ENCODE measurements around the gene TMEM119.
"Not testable (repeated sequence)": the region's sequence is repeated elsewhere in the genome, so short reads cannot be mapped to it uniquely, and the experiment has no call there.

TMEM119 gene

DNA sequence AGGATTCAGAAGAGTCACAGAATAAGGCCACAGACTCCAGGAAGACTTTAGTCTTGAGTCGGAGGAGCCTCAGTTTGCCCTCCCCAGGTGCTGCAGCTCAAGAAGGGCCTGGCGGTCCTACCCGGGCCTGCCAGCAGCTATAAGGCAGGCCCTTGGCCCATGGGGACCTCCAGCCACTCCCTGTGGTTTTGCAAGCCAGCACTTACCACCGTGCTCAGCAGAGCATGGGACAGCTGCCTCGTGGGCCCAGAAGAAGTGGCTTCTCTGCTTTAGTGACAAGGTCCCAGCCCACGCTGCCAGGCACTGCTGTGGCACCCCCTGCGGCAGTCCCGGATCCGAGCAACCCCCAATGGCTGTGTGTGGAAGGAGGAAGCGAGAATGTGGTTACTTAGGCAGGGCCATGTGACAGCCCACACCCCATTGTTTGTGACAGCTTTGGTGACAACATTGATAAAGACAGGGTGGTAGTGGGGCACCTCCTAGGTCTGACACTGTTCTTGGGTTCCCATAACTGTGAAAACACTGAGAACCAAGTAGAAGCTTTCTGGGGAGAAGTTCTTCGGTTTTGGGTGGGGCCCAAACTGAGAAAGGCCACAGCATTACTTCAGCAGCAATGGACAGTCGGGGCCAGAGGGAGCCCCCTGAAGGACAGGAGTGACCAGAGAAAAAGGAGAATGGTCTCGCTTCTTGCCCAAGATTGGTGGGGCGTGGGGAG lies 35.8 kb upstream of the TMEM119 start, which contains the start of gene SELPLG:
SELPLG (minus strand) TSS at position 361 of the 715 bp plus-strand sequence. CDS start 9,587 bp downstream, outside the sequence.
- DNase-seq: peak; percentile 92

DNA sequence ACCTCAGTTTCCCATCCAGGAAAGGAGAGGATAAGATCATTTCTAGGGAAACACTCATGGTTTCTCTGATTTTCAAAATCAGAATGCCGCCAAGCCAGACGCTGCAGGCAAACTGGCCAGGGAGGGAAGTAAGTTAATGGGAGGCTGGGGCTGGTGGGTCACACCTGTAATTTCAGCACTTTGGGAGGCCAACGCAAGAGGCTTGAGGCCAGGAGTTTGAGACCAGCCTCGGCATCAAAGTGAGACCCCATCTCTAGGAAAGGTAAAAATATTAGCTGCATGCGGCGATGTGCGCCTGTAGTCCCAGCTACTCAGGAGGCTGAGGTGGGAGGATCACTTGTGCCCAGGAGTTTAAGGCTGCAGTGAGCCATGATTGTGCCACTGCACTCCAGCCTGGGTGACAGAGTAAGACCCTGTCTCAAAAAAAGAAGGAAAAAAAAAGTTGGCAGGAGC lies 35.2 kb upstream of the TMEM119 start:
- DNase-seq: no peak

DNA sequence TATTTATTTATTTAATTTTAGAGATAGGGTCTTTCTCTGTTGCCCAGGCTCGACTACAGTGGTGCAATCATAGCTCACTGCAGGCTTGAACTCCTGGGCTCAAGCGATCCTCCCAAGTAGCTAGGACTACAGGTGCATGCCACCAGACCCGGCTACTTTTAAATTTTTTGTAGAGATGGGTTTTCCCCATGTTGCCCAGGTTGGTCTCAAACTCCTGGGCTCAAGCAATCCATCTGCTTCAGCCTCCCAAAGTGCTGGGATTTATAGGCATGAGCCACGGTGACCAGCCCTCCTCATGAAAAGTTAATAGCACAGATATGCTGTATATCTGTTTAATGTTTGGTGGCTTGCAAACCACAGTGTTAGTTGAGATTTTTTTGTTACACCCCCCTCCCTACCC lies 33.4 kb upstream of the TMEM119 start:
- DNase-seq: not testable (repeated sequence)

DNA sequence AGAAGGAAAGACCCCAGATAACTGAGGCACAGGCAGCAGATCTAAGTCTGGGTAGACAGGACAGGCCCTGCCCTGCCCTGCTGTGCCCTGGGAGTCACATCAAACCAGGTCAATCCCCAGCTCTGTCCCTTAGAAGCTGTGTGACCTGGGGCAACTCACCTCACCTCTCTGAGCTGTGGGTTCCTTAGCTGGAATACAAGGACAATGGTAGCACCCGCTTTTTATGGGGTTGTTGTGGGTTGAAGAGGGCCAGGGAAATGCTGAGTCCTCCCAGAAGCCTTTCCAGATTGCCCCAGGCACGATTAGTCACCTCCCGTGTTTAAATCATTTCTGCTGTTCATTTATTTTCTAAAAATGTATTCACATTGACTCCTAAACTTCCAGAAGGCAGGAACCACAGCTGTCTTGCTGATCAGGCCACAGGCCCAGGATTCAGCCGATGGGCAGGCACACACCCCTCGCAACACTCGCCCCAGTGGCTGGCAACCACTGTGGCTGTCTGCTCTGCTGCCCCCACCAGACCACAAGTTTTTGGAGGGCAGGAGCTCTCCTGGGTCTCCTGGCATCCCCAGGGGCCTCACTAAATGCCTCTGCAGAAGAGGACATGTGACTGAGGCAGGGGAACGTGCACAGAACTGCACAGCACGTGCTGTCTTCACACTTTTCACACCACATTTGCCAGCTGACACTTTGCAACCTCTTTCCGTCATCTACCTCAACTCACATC lies 32.8 kb upstream of the TMEM119 start:
- peak; percentile 89 for DNase-seq

DNA sequence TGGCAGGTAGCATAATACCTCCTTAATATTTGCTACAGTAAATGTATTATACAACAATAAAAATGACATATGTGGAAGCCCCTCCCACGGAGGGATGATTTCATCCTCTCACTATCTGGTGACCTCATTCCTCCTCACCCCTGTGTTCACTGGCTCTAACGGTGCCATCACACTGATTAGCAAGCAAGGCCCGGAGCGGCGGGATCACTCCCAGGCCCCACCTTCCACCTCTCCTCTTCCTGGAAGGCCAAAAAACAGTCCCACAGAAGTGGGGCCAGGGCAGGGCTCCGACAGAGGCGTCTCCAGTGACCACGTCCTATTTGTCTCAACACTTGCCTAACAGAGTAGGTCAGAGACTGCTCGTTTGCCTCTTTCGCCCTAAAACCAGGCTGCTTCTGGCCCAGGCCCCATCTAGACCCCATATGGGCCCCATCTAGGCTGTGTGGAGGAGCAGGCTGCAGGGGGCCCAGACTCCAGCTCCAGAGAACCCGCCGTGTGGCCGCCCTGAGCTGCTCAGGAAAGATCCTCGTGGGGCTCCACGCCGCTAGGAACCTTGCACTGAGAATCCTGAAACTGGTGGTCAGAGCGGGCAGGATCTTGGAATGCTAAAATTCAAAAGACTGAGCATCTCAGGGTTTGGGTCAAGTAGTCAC lies 32.1 kb upstream of the TMEM119 start:
- DNase-seq: peak; percentile 68

DNA sequence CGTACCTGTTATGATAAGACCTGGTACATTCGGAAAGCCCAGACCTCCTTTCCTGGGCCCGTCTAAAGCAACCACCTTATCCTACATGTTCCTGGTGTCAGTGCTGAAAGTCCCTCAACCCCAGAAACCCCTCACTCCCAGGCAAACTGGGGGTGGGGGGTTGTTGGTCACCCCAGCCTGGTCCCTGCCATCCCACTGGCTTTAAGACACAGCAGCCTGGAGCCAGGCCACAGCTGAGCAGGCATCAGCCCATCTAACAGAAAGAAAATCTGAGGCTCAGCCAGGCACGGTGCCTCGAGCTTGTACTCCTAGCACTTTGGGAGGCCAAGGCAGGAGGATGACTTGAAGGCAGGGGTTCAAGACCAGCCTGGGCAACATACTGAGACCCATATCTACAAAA lies 31.3 kb upstream of the TMEM119 start:
- no peak for DNase-seq

DNA sequence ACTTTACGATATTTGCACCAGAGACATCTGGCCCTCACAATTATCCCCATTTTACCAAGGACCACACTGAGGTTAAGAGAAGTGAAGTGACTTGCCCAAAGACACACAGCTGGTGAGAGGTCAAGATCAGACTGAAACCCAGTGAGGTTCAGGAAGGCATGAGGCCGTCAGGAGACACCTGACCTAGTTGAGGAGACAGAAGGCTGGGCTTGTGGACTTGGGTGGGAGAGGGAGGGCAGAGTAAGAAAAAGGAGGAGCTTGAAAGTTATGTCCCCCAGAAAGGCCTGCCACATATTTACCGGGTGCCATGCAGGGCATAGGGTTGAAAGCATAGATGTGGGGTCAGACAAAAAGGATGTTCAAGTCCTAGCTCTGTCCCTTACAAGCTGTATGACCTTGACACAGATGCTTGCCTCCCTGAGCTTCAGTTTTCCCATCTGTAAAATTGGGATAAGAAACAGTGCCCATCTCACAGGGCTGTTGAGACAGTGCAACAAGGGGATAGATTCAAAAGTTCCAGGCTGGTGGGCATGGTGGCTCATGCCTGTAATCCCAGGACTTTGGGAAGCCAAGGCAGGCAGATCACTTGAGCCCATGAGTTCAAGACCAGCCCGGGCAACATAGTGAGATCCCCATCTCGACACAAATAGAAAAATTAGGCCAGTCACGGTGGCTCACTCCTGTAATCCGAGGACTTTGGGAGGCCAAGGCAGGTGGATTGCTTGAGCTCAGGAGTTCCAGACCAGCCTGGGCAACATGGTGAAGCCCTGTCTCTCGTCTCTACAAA lies 29.4 kb upstream of the TMEM119 start:
- no peak for DNase-seq

DNA sequence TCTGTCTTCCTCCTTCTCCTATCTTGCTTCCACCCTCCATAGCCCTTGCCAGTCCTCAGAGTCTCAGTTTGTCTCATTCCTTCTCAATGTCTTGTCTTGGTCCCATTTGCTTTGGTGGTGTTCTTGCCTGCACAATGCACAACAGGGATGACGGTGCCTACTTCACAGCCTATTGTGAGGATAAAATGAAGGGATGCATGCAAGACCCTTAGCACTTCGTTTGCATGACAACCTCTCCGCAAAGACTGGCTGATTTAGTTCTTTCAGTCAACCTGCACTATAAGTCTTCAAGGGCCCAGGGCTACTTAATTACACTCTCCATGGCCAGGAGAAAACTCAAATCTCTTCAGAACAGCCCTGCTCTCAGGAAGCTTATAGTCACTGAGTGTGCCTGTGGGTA lies 27.3 kb upstream of the TMEM119 start:
- DNase-seq: no peak

DNA sequence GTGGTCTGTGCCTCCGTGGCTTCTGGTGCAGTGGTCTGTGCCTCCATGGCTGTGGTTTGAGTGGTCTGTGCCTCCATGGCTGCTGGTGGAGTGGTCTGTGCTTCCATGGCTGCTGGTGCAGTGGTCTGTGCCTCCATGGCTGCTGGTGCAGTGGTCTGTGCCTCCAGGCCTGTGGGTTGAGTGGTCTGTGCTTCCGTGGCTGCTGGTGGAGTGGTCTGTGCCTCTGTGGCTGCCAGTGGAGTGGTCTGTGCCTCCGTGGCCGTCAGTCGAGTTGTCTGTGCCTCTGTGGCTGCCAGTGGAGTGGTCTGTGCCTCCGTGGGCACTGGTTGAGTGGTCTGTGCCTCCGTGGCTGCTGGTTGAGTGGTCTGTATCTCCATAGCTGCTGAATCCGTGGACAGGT lies 25.7 kb upstream of the TMEM119 start:
- no peak for DNase-seq

DNA sequence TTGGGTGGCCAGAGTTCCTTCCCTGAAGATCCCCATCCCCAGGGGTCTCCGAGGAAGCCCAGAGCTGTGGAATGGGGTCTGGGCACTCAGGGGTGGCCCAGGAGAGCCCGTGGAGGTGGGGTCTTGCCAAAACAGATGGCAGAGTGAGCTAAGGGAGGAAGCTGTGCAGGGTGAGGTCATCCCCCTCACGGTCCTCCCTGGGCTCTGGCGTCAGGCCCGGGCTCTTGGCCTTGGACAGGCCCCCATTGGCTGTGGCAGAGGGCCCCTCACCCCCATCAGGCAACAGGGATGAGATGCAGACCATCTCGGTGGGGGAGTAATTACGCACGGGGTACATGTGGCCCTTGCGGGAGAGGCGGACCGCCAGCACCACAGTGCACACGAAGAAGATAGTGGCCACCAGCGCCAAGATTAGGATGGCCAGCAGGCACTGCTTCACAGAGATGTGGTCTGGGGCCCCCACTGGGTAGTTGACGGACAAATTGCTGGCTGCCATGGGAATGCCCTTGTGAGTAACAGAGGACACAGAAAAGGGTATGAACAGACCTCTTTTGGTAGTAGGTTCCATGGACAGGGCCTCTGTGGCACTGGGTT lies 25.1 kb upstream of the TMEM119 start:
- DNase-seq: no peak

DNA sequence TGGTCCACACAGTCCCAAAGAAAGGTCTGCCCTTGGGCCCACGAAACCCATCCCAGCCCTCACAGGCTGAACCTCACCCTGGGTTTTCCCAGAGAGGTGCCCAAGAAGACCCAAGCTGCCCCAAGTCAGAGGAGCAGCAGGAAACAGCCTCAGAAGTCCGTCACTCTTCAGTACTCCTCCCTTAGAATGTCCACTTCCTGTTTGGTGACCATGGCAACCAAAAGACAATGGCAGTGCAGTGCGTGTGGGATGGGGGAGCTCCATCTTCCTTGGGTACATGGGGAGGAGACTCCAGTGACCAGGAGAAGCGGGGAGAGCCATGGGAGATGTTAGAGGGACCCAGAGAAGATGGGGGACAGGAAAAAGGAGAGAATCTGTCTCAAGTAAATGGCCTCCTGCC lies 24.5 kb upstream of the TMEM119 start:
- no peak for DNase-seq

DNA sequence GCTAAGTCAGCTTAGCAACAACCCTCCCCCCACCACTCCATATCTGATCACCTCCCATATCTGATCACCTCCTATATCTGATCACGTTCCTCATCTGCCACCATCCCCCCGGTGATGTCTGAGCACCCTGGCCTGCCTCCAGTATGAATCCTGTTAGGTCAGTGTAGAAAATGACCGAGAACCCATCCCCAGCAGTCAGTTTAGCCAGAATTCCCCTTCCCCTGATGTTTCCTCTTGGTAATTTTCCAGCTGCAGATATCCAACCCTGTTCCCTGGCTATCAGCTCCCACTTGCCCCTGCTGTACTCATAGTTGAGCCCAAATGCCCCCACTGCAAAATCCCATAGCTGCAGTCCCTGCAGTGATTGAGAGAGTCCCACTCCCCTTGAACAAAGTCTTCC lies 23.3 kb upstream of the TMEM119 start:
- DNase-seq: no peak

DNA sequence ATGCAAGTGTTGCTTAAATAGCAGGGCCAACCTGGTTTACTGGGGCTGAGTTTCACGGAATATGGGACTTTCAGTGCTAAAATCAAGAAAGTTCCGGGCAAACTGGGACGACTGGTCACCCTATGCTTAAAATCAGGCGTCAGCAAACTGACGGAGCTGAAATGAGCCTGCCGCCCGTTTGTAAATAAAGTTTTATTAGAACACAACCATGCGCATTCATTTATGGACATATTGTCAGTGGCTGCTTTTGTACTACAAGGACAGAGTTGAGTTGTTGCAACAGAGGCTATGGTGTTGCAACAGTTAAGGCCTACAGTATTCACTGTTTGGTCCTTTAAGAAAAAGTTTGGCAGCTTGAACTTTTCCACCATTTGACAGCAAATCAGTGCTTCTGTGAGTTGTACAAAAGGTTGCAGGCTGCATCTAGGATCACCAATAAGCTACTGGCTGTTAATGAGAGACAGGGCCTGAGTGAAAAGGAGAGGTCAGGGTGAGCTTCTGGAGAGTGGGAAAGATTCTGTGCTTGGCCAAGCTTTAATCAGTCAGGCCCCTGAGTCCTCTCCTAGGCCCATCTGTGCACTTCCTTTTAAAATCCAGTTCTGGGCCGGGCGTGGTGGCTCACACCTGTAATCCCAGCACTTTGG lies 22.5 kb upstream of the TMEM119 start:
- peak; percentile 40 for DNase-seq

DNA sequence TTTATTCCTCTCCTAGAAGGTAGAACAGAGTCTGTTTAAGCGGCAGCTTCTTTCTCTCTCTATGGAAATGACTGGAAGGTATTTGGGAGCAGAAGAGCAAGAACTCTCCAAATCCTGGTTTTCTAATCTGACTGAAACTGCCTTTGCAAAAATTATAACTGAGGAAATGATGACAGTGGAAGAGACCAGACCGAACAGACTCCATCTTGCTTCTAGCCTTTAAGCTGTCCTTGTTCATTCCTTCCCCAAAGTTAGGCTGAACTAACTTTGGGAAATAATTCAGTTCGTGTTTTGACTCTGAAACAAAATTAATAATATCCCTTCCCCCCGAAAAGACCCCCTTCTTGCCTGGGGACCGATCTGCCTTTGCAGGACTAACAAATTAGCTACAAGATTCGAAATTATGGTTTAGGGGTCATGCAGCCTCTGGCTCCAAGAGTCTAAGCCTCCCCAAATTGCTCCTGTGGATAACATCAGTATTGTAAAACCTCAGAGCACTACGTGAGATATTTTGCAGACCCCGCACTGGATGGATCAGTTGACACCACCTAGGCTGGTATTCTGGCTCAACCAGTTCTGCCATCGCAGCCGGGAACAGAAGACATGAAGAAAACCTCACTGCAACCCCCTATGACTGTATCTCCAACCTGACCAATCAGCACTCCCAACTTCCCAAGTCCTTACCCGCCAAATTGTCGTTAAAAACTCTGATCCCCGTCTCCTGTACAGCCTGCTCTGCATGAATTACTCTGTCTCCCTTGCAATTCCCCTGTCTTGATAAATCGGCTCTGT lies 21.7 kb upstream of the TMEM119 start:
- DNase-seq: no peak

DNA sequence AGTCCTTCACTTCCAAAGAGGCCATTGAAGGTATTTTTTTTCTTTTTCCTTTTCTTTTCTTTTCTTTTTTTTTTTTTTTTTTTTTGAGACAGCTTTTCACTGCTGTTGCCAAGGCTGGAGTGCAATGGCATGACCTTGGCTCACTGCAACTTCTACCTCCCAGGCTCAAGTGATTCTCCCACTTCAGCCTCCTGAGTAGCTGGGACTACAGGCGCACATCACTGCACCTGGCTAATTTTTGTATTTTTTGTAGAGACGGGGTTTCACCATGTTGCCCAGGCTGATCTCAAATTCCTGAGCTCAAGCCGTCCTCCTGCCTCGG lies 21.0 kb upstream of the TMEM119 start:
- not testable (repeated sequence) for DNase-seq

DNA sequence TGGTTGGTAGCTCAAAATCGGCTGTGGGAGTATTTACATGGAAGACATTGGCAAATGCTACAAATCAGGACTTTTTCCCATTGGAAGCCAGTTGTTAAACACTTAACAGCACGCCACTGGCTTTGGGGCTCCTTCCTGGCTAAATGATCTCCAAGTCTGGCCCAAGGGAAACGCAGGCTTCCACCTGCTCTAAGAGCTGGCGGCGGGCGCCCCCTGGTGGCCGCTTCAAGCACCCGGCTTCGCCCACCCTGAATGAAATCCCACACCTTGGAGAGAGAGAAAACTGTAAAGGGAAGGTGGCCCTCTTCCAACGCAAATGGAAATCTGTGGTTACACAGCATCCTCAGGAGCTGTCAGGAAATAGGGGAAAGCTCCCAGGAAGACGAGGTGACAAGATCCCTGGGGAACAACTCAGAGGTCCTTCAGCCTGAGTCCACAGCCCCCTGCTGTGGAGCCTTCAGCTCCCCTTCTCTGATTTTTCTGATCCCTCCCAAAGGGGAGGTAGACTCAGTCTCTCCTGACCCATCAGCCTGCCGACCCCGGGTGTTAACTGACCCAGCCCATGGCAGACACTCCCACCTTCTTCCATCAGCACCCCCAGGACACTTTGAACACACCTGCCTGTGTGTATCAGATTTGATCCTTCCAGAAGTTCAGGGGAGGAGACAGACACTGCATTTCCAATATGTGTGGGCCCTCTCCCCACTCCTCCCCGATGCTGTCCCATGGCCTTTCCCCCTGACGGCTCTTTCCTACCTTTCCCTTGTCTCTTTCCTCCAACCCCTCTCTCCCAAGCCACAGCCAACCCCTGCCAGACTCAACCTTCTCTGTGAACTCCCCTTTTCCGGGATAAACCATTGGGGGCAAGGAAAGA lies 20.4 kb upstream of the TMEM119 start:
- DNase-seq: peak; percentile 39

DNA sequence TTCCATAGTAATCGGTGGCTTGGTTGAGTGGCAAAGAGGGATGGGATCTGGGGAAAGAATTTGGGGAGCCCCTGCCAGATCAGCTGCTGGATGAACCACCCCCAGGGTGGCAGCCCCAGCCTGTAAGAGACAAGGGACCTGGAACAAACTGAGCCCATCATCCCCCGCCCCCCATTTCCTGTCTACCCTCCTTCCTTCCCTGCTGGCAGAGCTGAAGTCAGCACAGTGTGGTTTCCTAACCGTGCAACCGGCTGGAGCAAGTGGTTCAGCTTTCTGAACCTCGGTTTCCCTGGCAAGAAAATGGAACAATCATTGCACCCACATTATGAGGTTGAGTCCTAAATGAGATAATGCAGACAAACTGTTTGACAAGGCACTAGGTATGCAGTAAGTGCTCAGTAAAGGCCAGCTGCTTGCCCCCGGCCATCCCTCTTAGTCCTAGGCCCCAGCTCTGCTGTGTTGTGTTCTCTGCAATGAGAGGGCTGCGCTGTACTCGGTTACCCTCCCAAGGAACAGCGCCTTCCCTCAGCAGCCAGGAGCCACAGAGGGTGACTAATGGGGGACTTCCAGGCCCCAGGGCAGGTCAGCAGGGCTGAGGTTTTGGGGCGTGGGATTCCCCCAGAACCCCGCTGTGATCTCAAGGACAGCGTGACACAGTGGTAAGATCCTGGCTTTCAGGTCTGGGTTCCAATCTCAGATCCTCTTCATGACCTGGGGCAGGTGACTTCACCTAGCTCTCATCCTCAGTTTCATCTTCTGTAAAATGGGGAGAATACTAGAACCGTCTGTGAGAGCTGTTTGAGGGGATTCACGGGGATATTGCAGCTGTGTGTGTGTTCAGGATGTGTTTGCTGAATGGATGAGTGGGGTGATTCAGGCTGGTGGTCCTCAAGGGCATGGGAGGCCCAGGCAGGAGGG lies 19.3 kb upstream of the TMEM119 start:
- DNase-seq: peak; percentile 65

DNA sequence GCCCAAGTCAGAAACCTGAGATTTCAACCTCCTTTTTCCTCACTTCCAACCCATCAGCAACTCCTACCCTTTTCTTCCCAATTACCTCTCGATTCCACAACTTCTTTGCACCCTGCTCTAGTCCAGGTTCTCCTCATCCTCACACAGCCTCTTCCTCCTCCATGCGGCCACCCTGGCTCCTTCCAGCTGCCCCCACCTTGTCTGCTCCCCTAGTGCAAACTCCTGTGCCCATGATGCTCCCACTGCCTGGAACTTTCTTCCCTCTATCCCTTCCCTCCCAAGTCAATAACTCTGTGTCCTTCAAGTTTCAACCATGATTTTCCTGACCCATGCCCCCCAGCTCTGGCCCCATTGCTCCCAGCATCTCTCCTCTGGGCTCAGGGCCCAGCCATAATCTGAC lies 18.5 kb upstream of the TMEM119 start:
- no peak for DNase-seq

DNA sequence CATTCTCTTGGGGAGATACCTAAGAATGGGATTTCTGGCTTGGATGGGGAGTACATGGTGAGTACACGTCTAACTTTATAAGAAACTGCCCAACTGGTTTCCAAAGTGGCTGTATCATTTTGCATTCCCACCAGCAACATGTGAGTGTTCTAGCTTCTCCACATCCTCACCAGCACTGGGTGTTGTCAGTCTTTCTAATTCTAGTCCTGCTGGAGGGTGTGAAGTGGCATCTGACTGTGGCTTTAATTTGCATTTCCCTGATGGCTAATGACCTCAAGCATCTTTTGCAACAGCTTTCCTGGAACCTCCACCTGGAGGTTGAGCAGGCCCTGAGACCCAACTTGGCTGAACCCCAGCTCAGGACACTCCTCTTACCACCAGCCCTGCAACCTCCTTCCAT lies 18.0 kb upstream of the TMEM119 start:
- DNase-seq: no peak
